H1 (cell line): ENCODE data around the gene ENDOU. TPM values are rescaled to one million over a fixed set of nuclear protein-coding genes. Genes with fewer than 3 reads are reported as not detected.

Experiments
- CTCF ChIA-PET: fragments of 300-600 bp; sonication (Branson Sonifier 250); formaldehyde crosslinking; loops from one replicate; lab custom pipeline; 2021; ENCODE audit not compliant: partially characterized antibody; lab: Charles Lee
- POLR2A ChIA-PET: fragments of 300-600 bp; sonication (Branson Sonifier 250); formaldehyde crosslinking; loops from one replicate; lab custom pipeline; 2021; ENCODE audit warnings: inconsistent platforms; ENCODE audit not compliant: partially characterized antibody; lab: Charles Lee
- DNase-seq, 2 experiments: peaks; one replicate each; pipeline versions ENCODE4 v3.0.0 to v3.0.0-alpha.2; 2010 to 2022; ENCODE audit warnings: low spot score in 2 of 2, low read depth in 1 of 2, mixed read lengths in 1 of 2
- FAIRE-seq: peaks from 2 replicates; lab custom pipeline; 2011; peaks lifted over from hg19 to GRCh38; lab: Jason Lieb, UNC
- H2AFZ ChIP-seq: 2 replicates; pipeline ENCODE4 v1.8.1; 2012; ENCODE audit warnings: low read length, inconsistent platforms
- H2AK5ac ChIP-seq: 2 replicates; pipeline ENCODE4 v1.6.1; 2013; ENCODE audit warnings: low read depth, low read length
- H2BK120ac ChIP-seq: replicated peaks from 2 replicates; pipeline ENCODE3; 2013; ENCODE audit warnings: low read depth, low read length, inconsistent platforms
- H2BK12ac ChIP-seq: 2 replicates; pipeline ENCODE4 v1.6.1; 2013; ENCODE audit warnings: low read depth, low read length
- H2BK15ac ChIP-seq: 2 replicates; pipeline ENCODE4 v1.6.1; 2013; ENCODE audit warnings: low read length
- H2BK20ac ChIP-seq: 2 replicates; pipeline ENCODE4 v1.6.1; 2013; ENCODE audit warnings: low read length
- H2BK5ac ChIP-seq: 2 replicates; pipeline ENCODE4 v1.6.1; 2013; ENCODE audit warnings: low read depth, low read length
- H3K14ac ChIP-seq: 2 replicates; pipeline ENCODE4 v1.6.1; 2013; ENCODE audit warnings: inconsistent platforms; ENCODE audit not compliant: insufficient read length
- H3K18ac ChIP-seq: 2 replicates; pipeline ENCODE4 v1.6.1; 2013; ENCODE audit warnings: low read length; ENCODE audit errors: extremely low read depth
- H3K23ac ChIP-seq: 2 replicates; pipeline ENCODE4 v1.6.1; 2013; ENCODE audit warnings: inconsistent platforms; ENCODE audit not compliant: insufficient read length
- H3K23me2 ChIP-seq: 2 replicates; pipeline ENCODE4 v1.6.1; 2013; ENCODE audit warnings: low read depth, low read length
- H3K27ac ChIP-seq: 2 replicates; pipeline ENCODE4 v1.6.1; 2011; ENCODE audit warnings: low read depth, low read length, inconsistent platforms
- H3K27me3 ChIP-seq, 4 experiments: replicated peaks in 1 of 4; 1 replicate in 1 of 4; 2 replicates in 3 of 4; pipeline versions ENCODE4 v1.6.1 to v1.8.1; 2011 to 2013; ENCODE audit warnings: low read length in 3 of 4, mild to moderate bottlenecking in 3 of 4, inconsistent platforms in 2 of 4, mixed read lengths in 2 of 4, moderate library complexity in 1 of 4; ENCODE audit not compliant: control insufficient read depth in 3 of 4, insufficient read depth in 3 of 4; ENCODE audit errors: extremely low read depth in 1 of 4
- H3K36me3 ChIP-seq, 4 experiments: 2 replicates each; pipeline versions ENCODE4 v1.6.1 to v1.8.1; 2011 to 2013; ENCODE audit warnings: mild to moderate bottlenecking in 4 of 4, low read length in 3 of 4, moderate library complexity in 2 of 4, control low read depth in 1 of 4, inconsistent platforms in 1 of 4; ENCODE audit not compliant: insufficient read depth in 4 of 4, control insufficient read depth in 2 of 4
- H3K4ac ChIP-seq: replicated peaks from 2 replicates; pipeline ENCODE3; 2013; ENCODE audit warnings: low read length, low read depth, mixed read lengths, inconsistent platforms; ENCODE audit not compliant: insufficient read length
- H3K4me1 ChIP-seq, 4 experiments: replicated peaks in 1 of 4; 1 replicate in 1 of 4; 2 replicates in 3 of 4; pipeline versions ENCODE4 v1.6.1 to v1.8.1; 2011 to 2013; ENCODE audit warnings: low read length in 3 of 4, inconsistent platforms in 2 of 4, mixed read lengths in 1 of 4; ENCODE audit not compliant: insufficient read depth in 4 of 4, control insufficient read depth in 3 of 4
- H3K4me2 ChIP-seq, 2 experiments: 2 replicates each; pipeline versions ENCODE4 v1.6.1 to v1.8.1; 2011 to 2013; ENCODE audit warnings: low read depth in 2 of 2, low read length in 2 of 2, control low read depth in 1 of 2, inconsistent platforms in 1 of 2, mild to moderate bottlenecking in 1 of 2; ENCODE audit not compliant: insufficient read depth in 1 of 2
- H3K4me3 ChIP-seq, 4 experiments: fragments of 200-600, 300-600 bp in 1 of 4; sonication (generic), shearing (Covaris generic), sonication (Bioruptor Twin) in 1 of 4; 2 replicates each; pipeline versions ENCODE4 v1.5.1 to v1.8.1; 2011 to 2016; ENCODE audit warnings: low read length in 4 of 4, low read depth in 3 of 4, control low read depth in 2 of 4, inconsistent platforms in 2 of 4, mild to moderate bottlenecking in 2 of 4, mixed read lengths in 1 of 4, moderate library complexity in 1 of 4; ENCODE audit not compliant: insufficient read depth in 2 of 4; ENCODE audit errors: extremely low read depth in 1 of 4
- H3K56ac ChIP-seq: replicated peaks from 2 replicates; pipeline ENCODE3; 2013; ENCODE audit warnings: low read depth, mild to moderate bottlenecking, mixed read lengths, low read length, inconsistent platforms; ENCODE audit not compliant: insufficient read length
- H3K79me1 ChIP-seq: 2 replicates; pipeline ENCODE4 v1.6.1; 2013; ENCODE audit warnings: low read depth, low read length, control low read depth
- H3K79me2 ChIP-seq, 2 experiments: 2 replicates each; pipeline versions ENCODE4 v1.6.1 to v1.8.1; 2012 to 2013; ENCODE audit warnings: low read length in 2 of 2, mild to moderate bottlenecking in 2 of 2, inconsistent platforms in 1 of 2; ENCODE audit not compliant: insufficient read depth in 2 of 2, control insufficient read depth in 1 of 2
- H3K9ac ChIP-seq, 4 experiments: replicated peaks in 1 of 4; 1 replicate in 1 of 4; 2 replicates in 3 of 4; pipeline versions ENCODE4 v1.6.1 to v1.8.1; 2011 to 2013; ENCODE audit warnings: low read depth in 3 of 4, low read length in 3 of 4, control low read depth in 2 of 4, mild to moderate bottlenecking in 2 of 4, moderate library complexity in 2 of 4, inconsistent platforms in 1 of 4; ENCODE audit errors: extremely low read depth in 1 of 4
- H3K9me3 ChIP-seq, 2 experiments: 2 replicates each; pipeline versions ENCODE4 v1.6.1 to v1.8.1; 2012 to 2013; ENCODE audit warnings: mild to moderate bottlenecking in 2 of 2, moderate library complexity in 2 of 2, control low read depth in 1 of 2, inconsistent platforms in 1 of 2, low read depth in 1 of 2, low read length in 1 of 2, mixed read lengths in 1 of 2; ENCODE audit not compliant: insufficient read depth in 2 of 2
- H4K20me1 ChIP-seq, 2 experiments: replicated peaks in 1 of 2; 2 replicates each; pipeline versions ENCODE3 to v1.8.1; 2011 to 2013; ENCODE audit warnings: inconsistent platforms in 2 of 2, low read length in 2 of 2, mild to moderate bottlenecking in 1 of 2; ENCODE audit not compliant: insufficient read depth in 2 of 2, control insufficient read depth in 1 of 2
- H4K5ac ChIP-seq: 2 replicates; pipeline ENCODE4 v1.6.1; 2013; ENCODE audit warnings: low read length, low read depth, mixed read lengths, inconsistent platforms; ENCODE audit not compliant: insufficient read length
- H4K8ac ChIP-seq: 2 replicates; pipeline ENCODE4 v1.8.0; 2013; ENCODE audit warnings: mild to moderate bottlenecking, moderate library complexity, low read length, inconsistent platforms; ENCODE audit not compliant: insufficient read depth; ENCODE audit errors: extremely low read depth
- H4K91ac ChIP-seq: replicated peaks from 2 replicates; pipeline ENCODE3; 2013; ENCODE audit warnings: low read length, mixed read lengths, inconsistent platforms; ENCODE audit not compliant: insufficient read length
- ASH2L ChIP-seq: fragments of 200-600, 300-600 bp; sonication (generic); IDR thresholded peaks from one replicate; pipeline ENCODE4 v1.7.1; 2017; ENCODE audit warnings: low read length
- BRCA1 ChIP-seq: IDR thresholded peaks from 2 replicates; pipeline ENCODE4 v1.6.1; 2012; ENCODE audit warnings: low read depth, low read length, improper control_type of control experiment
- CTBP2 ChIP-seq: IDR thresholded peaks from 2 replicates; pipeline ENCODE4 v1.7.0; 2011; ENCODE audit warnings: borderline replicate concordance, mild to moderate bottlenecking, moderate library complexity, mixed read lengths, low read length; ENCODE audit not compliant: insufficient read depth, insufficient read length
- EZH2 ChIP-seq: fragments of 200-600 bp; sonication (generic); IDR thresholded peaks from 2 replicates; pipeline ENCODE4 v1.7.1; 2012; ENCODE audit warnings: low read depth, mild to moderate bottlenecking, moderate library complexity, low read length, inconsistent platforms; ENCODE audit not compliant: severe bottlenecking
- GABPA ChIP-seq: IDR thresholded peaks from 2 replicates; pipeline ENCODE4 v1.6.1; 2011; ENCODE audit warnings: mild to moderate bottlenecking, low read length, moderate library complexity, borderline replicate concordance; ENCODE audit not compliant: insufficient read depth
- RBBP5 ChIP-seq: IDR thresholded peaks from 2 replicates; pipeline ENCODE4 v1.7.1; 2012; ENCODE audit warnings: low read depth, mild to moderate bottlenecking, inconsistent platforms, low read length, moderate library complexity, borderline replicate concordance
- TAF7 ChIP-seq: optimal IDR thresholded peaks from 2 replicates; pipeline ENCODE3; 2011; ENCODE audit warnings: low read depth, mild to moderate bottlenecking, inconsistent platforms, low read length, moderate library complexity, borderline replicate concordance
- TEAD4 ChIP-seq: IDR thresholded peaks from 2 replicates; pipeline ENCODE4 v1.6.1; 2012; ENCODE audit warnings: low read depth, low read length, inconsistent platforms, mixed read lengths
- USF2 ChIP-seq: IDR thresholded peaks from 2 replicates; pipeline ENCODE4 v1.6.1; 2011; ENCODE audit warnings: low read length, improper control_type of control experiment
- WGBS, 2 experiments: shearing (Covaris generic) in 1 of 2; methylation state at CpG; one replicate each; pipeline versions ENCODE4 v1.1.6 to v1.1.7; 2013 to 2015; ENCODE audit warnings: low lambda C conversion rate in 2 of 2, mixed read lengths in 2 of 2, inconsistent platforms in 1 of 2, low coverage in 1 of 2, missing lambda C conversion rate in 1 of 2; ENCODE audit not compliant: insufficient replicate concordance in 2 of 2, insufficient coverage in 1 of 2, insufficient read length in 1 of 2; ENCODE audit errors: extremely low coverage in 1 of 2, missing lambda C conversion rate in 1 of 2; 5-methylcytosine and 5-hydroxymethylcytosine counted together
- polyA plus RNA-seq, 7 experiments: library from polyadenylated mRNA; depleted of rRNA in 3 of 7; stranded (reverse) in 5 of 7; unstranded in 2 of 7; fragments of >200 nt in 5 of 7; fragments of 200-250 nt in 2 of 7; gene quantifications; 1 replicate in 5 of 7; 2 replicates in 1 of 7; 4 replicates in 1 of 7; pipeline versions ENCODE4 v1.2.1 to v1.2.3, GENCODE V29; 2011 to 2013; ENCODE audit warnings: missing spikeins in 2 of 7, mixed read lengths in 2 of 7
- total RNA-seq: library from RNA; stranded (reverse); fragmentation: NEBNext Ultra II Directional; extraction: Animal tissue kit (Norgen Biotek cat#: 25700); gene quantifications from 2 replicates; pipeline ENCODE4 v1.2.1, GENCODE V29; 2021

The ENDOU gene
- total and polyA plus RNA-seq, 2 of the 8 experiments (the other 6 are each of a cell fraction or from before 2014, with no cell fraction given), result not detected

GRCh38 chr12:47700263-47700662 is 25.0 kb downstream of the ENDOU start:
- Histone ChIP-seq H2BK20ac (no peak overlapping the region), H3K56ac (no peak overlapping the region), H3K23me2 (no peaks in the 10 kb centered on the region), H3K4ac (no peak overlapping the region), H3K4me2 (no peak overlapping the region), H3K4me3 (no peak overlapping the region), H4K91ac (no peak overlapping the region), H3K18ac (no peak overlapping the region), H3K14ac (no peak overlapping the region), H2BK5ac (no peak overlapping the region), H3K4me1 (no peaks in the 10 kb centered on the region), H3K79me1 (peaks cover 8% of the 10 kb centered on the region; the same call in 1 of the 2 replicates), H3K23ac (no peak overlapping the region), H4K8ac (no peak overlapping the region), H2AK5ac (no peak overlapping the region), H3K27ac (no peak overlapping the region), H3K9ac (no peak overlapping the region), H4K20me1 (peaks cover 0 to 2% of the 10 kb centered on the region in 2 experiments), H3K36me3 (peaks cover 0 to 39% (median 5%) of the 10 kb centered on the region in 4 experiments; a peak in 5 of 8 replicates), H2BK120ac (no peak overlapping the region), H4K5ac (no peak overlapping the region), H3K79me2 (peaks cover 0 to 21% of the 10 kb centered on the region in 2 experiments; a peak in 3 of 4 replicates), H2AFZ (no peak overlapping the region), H2BK15ac (no peak overlapping the region), H3K27me3 (no peaks in the 10 kb centered on the region), H2BK12ac (no peak overlapping the region), H3K9me3 (no peaks in the 10 kb centered on the region)
- no peak for DNase-seq
- ChIA-PET CTCF (interaction anchor here (64.6 kb wide), 1 partner anchor 79 kb away, joined by 2442 read pairs; the partner anchor contains the start of gene SLC48A1), POLR2A (no interaction called here)
- 96% methylated on average over 2 of the region's 2 CpGs; no CpG with 5 or more reads in 1 of the 2 experiments for WGBS, 2 experiments
- FAIRE-seq, result no peak
- no peak for TF ChIP-seq BRCA1
- TF ChIP-seq GABPA, result no peak
- TF ChIP-seq EZH2, result no peak
- no peak for TF ChIP-seq ASH2L
- TF ChIP-seq TAF7, result no peak
- TF ChIP-seq TEAD4, result no peak
- no peak for TF ChIP-seq USF2
- no peak for TF ChIP-seq CTBP2
- TF ChIP-seq RBBP5, result no peak
